Activated CD4-positive, CD25-positive, alpha-beta regulatory T cell treated with anti-CD3 and anti-CD28 coated beads, Interleukin-2, amount 50 U/mL, for 72 hours (primary cell): ENCODE measurements around the gene TRAPPC3.

Experiments used
- DNase-seq: peaks from one replicate; pipeline ENCODE4 v3.0.0; 2021

The TRAPPC3 gene

GRCh38 chr1:36097693-36098585 lies 51.3 kb downstream of the TRAPPC3 start:
- DNase-seq = no peak

DNA sequence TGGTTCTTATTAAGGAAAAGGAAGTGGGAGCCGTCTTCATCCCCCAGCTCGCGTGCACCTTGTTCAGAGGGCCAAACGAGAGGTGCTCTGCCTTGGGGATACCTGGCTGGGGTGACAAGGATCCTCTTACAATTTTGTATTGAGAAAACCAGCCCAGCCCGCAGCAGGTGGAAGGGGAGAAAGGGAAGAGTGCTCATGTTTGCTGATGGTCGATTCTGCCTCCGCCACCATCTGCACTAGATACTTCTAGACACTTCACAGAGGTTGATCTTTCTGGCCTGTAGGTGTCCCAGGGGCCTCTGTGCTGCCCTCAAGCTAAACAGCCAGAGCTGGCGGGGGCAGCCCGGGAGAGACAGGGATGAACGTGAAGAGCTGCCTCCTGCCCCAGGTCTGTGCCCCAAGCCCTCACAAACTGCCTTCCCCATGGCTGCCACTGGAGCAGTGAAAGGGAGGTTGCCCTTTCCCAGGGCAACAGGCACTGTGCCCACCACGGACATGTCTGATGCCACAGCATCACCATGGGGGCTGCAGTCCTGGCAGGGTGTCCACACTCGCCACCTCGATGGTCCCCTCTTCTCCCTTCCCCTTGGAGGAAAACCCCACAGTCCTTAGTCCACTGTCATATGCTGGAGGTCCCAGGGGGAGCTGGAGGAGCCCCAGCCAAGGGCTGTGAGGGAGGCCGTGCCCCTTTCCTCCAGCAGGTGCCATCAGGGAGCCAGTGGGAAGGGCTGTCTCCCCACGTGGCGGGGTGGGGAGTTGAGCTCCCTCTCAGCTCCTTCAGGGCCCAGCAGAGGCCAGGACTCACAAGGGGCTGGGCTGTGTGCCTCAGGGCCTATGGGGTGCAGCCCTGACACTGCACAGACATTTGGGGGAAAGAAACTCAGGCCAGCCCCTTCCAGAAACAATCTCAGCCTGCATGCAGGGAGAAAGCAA lies 52.5 kb downstream of the TRAPPC3 start:
- DNase-seq = no peak

GRCh38 chr1:36095760-36096405 lies 53.4 kb downstream of the TRAPPC3 start:
- no peak for DNase-seq

GRCh38 chr1:36094621-36095061 lies 54.6 kb downstream of the TRAPPC3 start:
- no peak for DNase-seq

- no peak for DNase-seq
These were observed 55.4 kb downstream of the TRAPPC3 start for GRCh38 chr1:36093929-36094328.

DNA sequence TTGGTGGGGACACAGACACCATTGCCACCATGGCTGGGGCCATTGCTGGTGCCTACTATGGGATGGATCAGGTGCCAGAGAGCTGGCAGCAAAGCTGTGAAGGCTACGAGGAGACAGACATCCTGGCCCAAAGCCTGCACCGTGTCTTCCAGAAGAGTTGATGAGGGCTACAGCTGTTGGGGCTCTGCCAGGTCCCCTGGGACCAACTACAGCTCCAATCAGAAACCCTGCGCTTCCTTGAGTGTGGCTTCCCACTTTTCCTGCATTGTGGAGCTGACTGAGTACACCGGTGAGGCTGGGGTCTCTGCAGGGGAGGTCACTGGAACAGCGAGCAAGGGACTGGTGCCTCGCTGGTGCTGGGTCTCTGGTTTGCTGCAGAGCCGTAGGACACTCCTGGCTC lies 56.1 kb downstream of the TRAPPC3 start:
- DNase-seq = peak; percentile 18

GRCh38 chr1:36092798-36093185 lies 56.5 kb downstream of the TRAPPC3 start:
- DNase-seq = peak; percentile 26

GRCh38 chr1:36092166-36092797 lies 57.0 kb downstream of the TRAPPC3 start:
- DNase-seq = peak; percentile 21

GRCh38 chr1:36091698-36092097 lies 57.6 kb downstream of the TRAPPC3 start:
- peak; percentile 18 for DNase-seq

GRCh38 chr1:36091141-36091540 lies 58.1 kb downstream of the TRAPPC3 start:
- DNase-seq = peak; percentile 23

DNA sequence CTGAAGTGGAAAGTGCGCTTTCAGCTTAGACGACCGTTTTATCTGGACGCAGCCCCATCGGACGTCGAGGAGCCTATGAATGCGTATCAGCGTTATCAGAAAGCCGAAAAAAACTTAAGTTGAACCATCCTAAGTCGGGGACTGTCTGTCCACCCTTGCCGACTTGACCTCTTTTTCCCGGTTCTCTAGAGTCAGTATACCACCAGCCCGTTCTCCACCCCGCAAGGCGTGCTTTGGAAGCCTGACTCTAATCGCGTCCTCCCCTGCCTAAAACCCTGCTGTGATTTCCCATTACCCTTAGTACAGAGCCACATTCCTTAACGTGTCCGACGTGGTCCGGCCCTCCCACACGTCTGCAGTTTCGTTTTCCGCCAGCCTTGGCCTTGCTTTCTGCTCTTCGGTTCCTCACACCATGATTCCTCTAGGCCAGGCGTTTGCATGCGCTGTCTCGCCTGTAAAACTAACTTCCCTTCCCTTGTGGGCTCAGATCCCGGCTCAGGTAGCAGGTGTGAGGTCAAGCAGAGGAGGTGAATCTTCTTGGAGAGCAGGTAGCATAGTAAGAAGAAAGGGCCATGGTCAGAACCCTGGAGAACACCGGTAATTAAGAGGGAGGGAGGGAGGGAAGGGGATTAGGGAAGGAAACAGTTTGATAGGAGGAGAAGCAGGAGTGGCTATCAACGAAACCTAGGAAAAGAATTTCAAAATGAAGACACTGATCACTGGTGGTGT lies 59.7 kb downstream of the TRAPPC3 start:
- DNase-seq = peak; percentile 31

- DNase-seq = peak; percentile 92
These were observed 60.5 kb downstream of the TRAPPC3 start, which contains the start of gene ADPRS for GRCh38 chr1:36088577-36089392. TSS of gene ADPRS (plus strand) at chr1:36088892. CDS start at chr1:36088905, 13 bp downstream.

- no peak for DNase-seq
These were observed 61.1 kb downstream of the TRAPPC3 start for GRCh38 chr1:36088265-36088576.

GRCh38 chr1:36087233-36088123 lies 61.8 kb downstream of the TRAPPC3 start:
- peak; percentile 27 for DNase-seq
